ENCODE data around the gene BIN2. TPM values are rescaled to one million over a fixed set of nuclear protein-coding genes. Genes with fewer than 3 reads are reported as not detected.

BIN2 gene
- total RNA-seq, 1 donor = not detected

- no peak overlapping the region for H3K4me3 ChIP-seq (ENCODE audit: low read depth, low read length)
- TF ChIP-seq, protein P1, sequence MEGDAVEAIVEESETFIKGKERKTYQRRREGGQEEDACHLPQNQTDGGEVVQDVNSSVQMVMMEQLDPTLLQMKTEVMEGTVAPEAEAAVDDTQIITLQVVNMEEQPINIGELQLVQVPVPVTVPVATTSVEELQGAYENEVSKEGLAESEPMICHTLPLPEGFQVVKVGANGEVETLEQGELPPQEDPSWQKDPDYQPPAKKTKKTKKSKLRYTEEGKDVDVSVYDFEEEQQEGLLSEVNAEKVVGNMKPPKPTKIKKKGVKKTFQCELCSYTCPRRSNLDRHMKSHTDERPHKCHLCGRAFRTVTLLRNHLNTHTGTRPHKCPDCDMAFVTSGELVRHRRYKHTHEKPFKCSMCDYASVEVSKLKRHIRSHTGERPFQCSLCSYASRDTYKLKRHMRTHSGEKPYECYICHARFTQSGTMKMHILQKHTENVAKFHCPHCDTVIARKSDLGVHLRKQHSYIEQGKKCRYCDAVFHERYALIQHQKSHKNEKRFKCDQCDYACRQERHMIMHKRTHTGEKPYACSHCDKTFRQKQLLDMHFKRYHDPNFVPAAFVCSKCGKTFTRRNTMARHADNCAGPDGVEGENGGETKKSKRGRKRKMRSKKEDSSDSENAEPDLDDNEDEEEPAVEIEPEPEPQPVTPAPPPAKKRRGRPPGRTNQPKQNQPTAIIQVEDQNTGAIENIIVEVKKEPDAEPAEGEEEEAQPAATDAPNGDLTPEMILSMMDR (IDR thresholded peaks at IDR 0.05; ENCODE audit: insufficient read depth, low read depth, low read length) = no peak
Measured at GRCh38 chr12:51232642-51233041, 91.3 kb downstream of the BIN2 start.

More at GRCh38 chr12:51232642-51233041, 91.3 kb downstream of the BIN2 start:
- DNase-seq (ENCODE audit: low read depth) = no peak

Other genes with a start within 250 kb of the BIN2 start
- gene CSRNP2, start 240.6 kb downstream of the BIN2 start, total RNA-seq = 23.2 and 25.9 TPM in 2 replicates
- 6.4 and 7.8 TPM in 2 replicates for gene TFCP2, start 151.0 kb downstream of the BIN2 start, total RNA-seq
- gene POU6F1, start 106.1 kb downstream of the BIN2 start, total RNA-seq = 3.5 and 4.5 TPM in 2 replicates
- gene DAZAP2, start 85.3 kb downstream of the BIN2 start, total RNA-seq = 106 and 139 TPM in 2 replicates
- 5.2 and 8.4 TPM in 2 replicates for gene SMAGP, start 53.8 kb downstream of the BIN2 start, total RNA-seq
- gene CELA1, start 22.5 kb upstream of the BIN2 start, total RNA-seq = not detected in 2 replicates
- 32.2 and 66.9 TPM in 2 replicates for gene GALNT6, start 67.2 kb upstream of the BIN2 start, total RNA-seq
- 6.9 and 9.0 TPM in 2 replicates for gene SLC4A8, start 100.7 kb upstream of the BIN2 start, total RNA-seq